MM.1S (cell line): ENCODE measurements around the gene DEFB127.

ENCODE experiments used
- DNase-seq: peaks from one replicate; pipeline ENCODE4 v3.0.0-alpha.2; 2015
- H2AFZ ChIP-seq: fragments of 300-600 bp; sonication (generic); 2 replicates; pipeline ENCODE4 v1.6.0; 2016; ENCODE audit warnings: antibody characterized with exemption, low read length
- H3F3A ChIP-seq: fragments of 300-600 bp; sonication (generic); 2 replicates; pipeline ENCODE4 v1.6.1; 2016; ENCODE audit warnings: mild to moderate bottlenecking, antibody characterized with exemption, low read length, moderate library complexity, mixed read lengths; ENCODE audit not compliant: insufficient read depth
- H3K27ac ChIP-seq: fragments of 300-600 bp; sonication (generic); 2 replicates; pipeline ENCODE4 v1.5.1; 2016; ENCODE audit warnings: mild to moderate bottlenecking, low read length
- H3K27me3 ChIP-seq: fragments of 300-600 bp; sonication (generic); replicated peaks from 2 replicates; pipeline ENCODE4 v1.6.0; 2016; ENCODE audit warnings: low read length; ENCODE audit not compliant: insufficient read depth
- H3K36me3 ChIP-seq: fragments of 300-600 bp; sonication (generic); replicated peaks from 2 replicates; pipeline ENCODE4 v1.6.1; 2016; ENCODE audit warnings: mild to moderate bottlenecking, low read length, mixed read lengths; ENCODE audit not compliant: insufficient read depth
- H3K4me1 ChIP-seq: fragments of 300-600 bp; sonication (generic); 2 replicates; pipeline ENCODE4 v1.6.1; 2016; ENCODE audit warnings: low read length, mixed read lengths
- H3K4me2 ChIP-seq: fragments of 300-600 bp; sonication (generic); 2 replicates; pipeline ENCODE4 v1.6.0; 2016; ENCODE audit warnings: low read depth, low read length
- H3K4me3 ChIP-seq: fragments of 300-600 bp; sonication (generic); 2 replicates; pipeline ENCODE4 v1.5.1; 2016; ENCODE audit warnings: low read length, mixed read lengths
- H3K79me2 ChIP-seq: fragments of 300-600 bp; sonication (generic); 2 replicates; pipeline ENCODE4 v1.6.1; 2016; ENCODE audit warnings: mixed run types, low read length, mixed read lengths
- H3K9ac ChIP-seq: fragments of 300-600 bp; sonication (generic); 2 replicates; pipeline ENCODE4 v1.6.1; 2016; ENCODE audit warnings: low read length, mixed read lengths
- H3K9me2 ChIP-seq: fragments of 300-600 bp; sonication (generic); replicated peaks from 2 replicates; pipeline ENCODE4 v1.6.1; 2016; ENCODE audit warnings: mild to moderate bottlenecking, low read length, mixed read lengths; ENCODE audit not compliant: insufficient read depth
- H3K9me3 ChIP-seq: fragments of 300-600 bp; sonication (generic); replicated peaks from 2 replicates; pipeline ENCODE4 v1.6.1; 2016; ENCODE audit warnings: mild to moderate bottlenecking, low read length, mixed read lengths; ENCODE audit not compliant: insufficient read depth
- H4K20me1 ChIP-seq: fragments of 300-600 bp; sonication (generic); 2 replicates; pipeline ENCODE4 v1.6.1; 2016; ENCODE audit warnings: mild to moderate bottlenecking, low read length, moderate library complexity, mixed read lengths; ENCODE audit not compliant: insufficient read depth
- CTCF ChIP-seq: fragments of 300-600 bp; sonication (generic); IDR thresholded peaks from 2 replicates; pipeline ENCODE4 v1.5.1; 2016; ENCODE audit warnings: antibody characterized with exemption, low read length, mixed read lengths
- EZH2 ChIP-seq: fragments of 300-600 bp; sonication (generic); optimal IDR thresholded peaks from 2 replicates; pipeline ENCODE3; 2017; ENCODE audit warnings: low read depth, mild to moderate bottlenecking, antibody characterized with exemption, low read length, mixed read lengths
- EZH2phosphoT487 ChIP-seq: fragments of 300-600 bp; sonication (generic); IDR thresholded peaks from 2 replicates; pipeline ENCODE4 v1.6.1; 2018; ENCODE audit warnings: antibody characterized with exemption, low read length

Gene DEFB127

DNA sequence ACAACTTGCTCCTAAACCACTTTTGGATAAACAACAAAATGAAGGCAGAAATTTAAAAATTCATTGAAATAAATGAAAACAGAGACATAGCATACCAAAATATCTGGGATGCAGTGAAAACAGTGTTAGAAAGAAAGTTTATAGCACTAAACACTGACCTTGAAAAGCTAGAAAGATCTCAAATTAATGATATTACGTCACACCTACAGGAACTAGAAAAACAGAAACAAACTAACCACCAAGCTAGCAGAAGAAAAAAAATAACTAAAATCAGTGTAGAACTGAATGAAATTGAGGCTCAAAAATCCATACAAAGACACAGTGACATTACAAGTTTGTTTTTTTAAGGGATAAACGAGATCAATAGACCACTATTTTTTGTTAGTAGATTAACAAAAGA, 27.0 kb downstream of the DEFB127 start:
- Histone ChIP-seq H3K79me2 (no peaks in the 10 kb centered on the region), H3K36me3 (no peaks in the 10 kb centered on the region), H3K9ac (no peak overlapping the region), H3K4me1 (no peaks in the 10 kb centered on the region), H3K9me2 (no peaks in the 10 kb centered on the region), H3K9me3 (no peaks in the 10 kb centered on the region), H3K27me3 (no peaks in the 10 kb centered on the region), H3F3A (no peaks in the 10 kb centered on the region), H3K4me2 (no peak overlapping the region), H3K27ac (no peak overlapping the region), H4K20me1 (no peaks in the 10 kb centered on the region), H2AFZ (no peak overlapping the region), H3K4me3 (no peak overlapping the region)
- TF ChIP-seq EZH2phosphoT487, result no peak
- DNase-seq, result no peak

GRCh38 chr20:187733-188132, 30.5 kb downstream of the DEFB127 start:
- Histone ChIP-seq H4K20me1 (no peaks in the 10 kb centered on the region), H3K4me1 (no peaks in the 10 kb centered on the region), H2AFZ (no peak overlapping the region), H3K9me2 (no peaks in the 10 kb centered on the region), H3K9ac (no peak overlapping the region), H3K36me3 (no peaks in the 10 kb centered on the region), H3K9me3 (no peaks in the 10 kb centered on the region), H3F3A (no peaks in the 10 kb centered on the region), H3K27me3 (no peaks in the 10 kb centered on the region), H3K79me2 (no peaks in the 10 kb centered on the region), H3K4me3 (no peak overlapping the region), H3K4me2 (no peak overlapping the region), H3K27ac (no peak overlapping the region)
- no peak for DNase-seq
- TF ChIP-seq EZH2phosphoT487 (no peak), EZH2 (no peak), CTCF (no peak)

DNA sequence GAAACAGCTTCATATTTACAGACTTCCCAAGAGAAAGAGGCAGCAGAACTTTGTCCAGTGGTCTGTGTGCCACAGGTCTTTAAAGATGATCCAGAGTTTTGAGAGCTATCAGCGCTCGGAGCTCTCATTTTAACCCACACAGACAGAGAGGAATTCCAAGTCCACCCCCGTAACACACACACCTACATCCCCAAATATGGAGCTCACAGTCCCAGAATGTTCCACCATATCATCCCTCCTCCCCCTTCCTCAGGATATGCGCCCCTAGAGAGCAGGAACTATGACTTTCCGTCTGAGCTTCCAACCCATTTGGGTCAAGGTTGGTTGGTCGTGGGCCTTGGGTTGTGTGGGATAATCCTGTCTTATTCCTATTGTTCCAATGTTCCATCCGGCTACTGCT, 32.4 kb downstream of the DEFB127 start, which contains the start of gene DEFB128:
Gene DEFB128, minus strand, starts transcription at position 101 of the 400 bp plus-strand sequence. Its CDS starts 88 bp downstream, at position 13.
- Histone ChIP-seq H3K27me3 (no peaks in the 10 kb centered on the region), H3K9ac (no peak within 1 kb of the TSS), H3F3A (no peaks in the 10 kb centered on the region), H3K4me2 (no peak within 1 kb of the TSS), H3K9me2 (no peaks in the 10 kb centered on the region), H4K20me1 (no peaks in the 10 kb centered on the region), H3K27ac (no peak within 1 kb of the TSS), H3K4me3 (no peak within 1 kb of the TSS), H3K36me3 (no peaks in the 10 kb centered on the region), H3K79me2 (no peaks in the 10 kb centered on the region), H2AFZ (no peak within 1 kb of the TSS), H3K9me3 (no peaks in the 10 kb centered on the region), H3K4me1 (no peaks in the 10 kb centered on the region)
- TF ChIP-seq CTCF (no peak), EZH2 (no peak), EZH2phosphoT487 (no peak)
- DNase-seq, result no peak

DNA sequence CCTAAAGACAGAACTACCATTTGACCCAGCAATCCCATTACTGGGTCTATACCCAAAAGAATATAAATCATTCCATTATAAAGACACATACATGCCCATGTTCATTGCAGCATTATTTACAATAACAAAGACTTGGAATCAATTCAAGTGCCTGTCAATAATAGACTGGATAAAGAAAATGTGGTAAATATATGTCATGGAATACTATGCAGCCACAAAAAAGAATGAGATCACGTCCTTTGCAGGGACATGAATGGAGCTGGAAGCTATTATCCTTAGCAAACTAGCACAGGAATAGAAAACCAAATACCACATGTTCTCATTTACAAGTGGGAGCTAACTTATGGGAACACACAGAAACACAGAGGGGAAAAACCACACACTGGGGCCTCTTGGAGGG, 41.0 kb downstream of the DEFB127 start:
- Histone ChIP-seq H3K9me3 (no peaks in the 10 kb centered on the region), H3K36me3 (no peaks in the 10 kb centered on the region), H2AFZ (no peak overlapping the region), H4K20me1 (no peaks in the 10 kb centered on the region), H3K4me3 (no peak overlapping the region), H3F3A (no peaks in the 10 kb centered on the region), H3K9ac (no peak overlapping the region), H3K79me2 (no peaks in the 10 kb centered on the region), H3K9me2 (no peaks in the 10 kb centered on the region), H3K27ac (no peak overlapping the region), H3K4me2 (no peak overlapping the region), H3K4me1 (no peaks in the 10 kb centered on the region), H3K27me3 (no peaks in the 10 kb centered on the region)
- DNase-seq, result no peak
- TF ChIP-seq EZH2 (no peak), CTCF (no peak), EZH2phosphoT487 (no peak)
